NCI-H2171 treated with DMSO at 0.1 percent for 48 hours (cell line): ENCODE measurements around the gene ANKS1B.
"Not testable (repeated sequence)": the region's sequence is repeated elsewhere in the genome, so short reads cannot be mapped to it uniquely, and the experiment has no call there.

ENCODE experiments used
- DNase-seq: peaks from one replicate; lab custom pipeline; 2025; lab: John Stamatoyannopoulos, UW

Gene ANKS1B

GRCh38 chr12:99009654-99010296, 975.0 kb downstream of the ANKS1B start:
- DNase-seq, result no peak

- peak; percentile 4 for DNase-seq
Observed at GRCh38 chr12:99005601-99006000, 979.1 kb downstream of the ANKS1B start.

GRCh38 chr12:99004799-99005466, 979.8 kb downstream of the ANKS1B start:
- DNase-seq, result no peak

- DNase-seq, result no peak
Observed at GRCh38 chr12:99002731-99003130, 982.0 kb downstream of the ANKS1B start.

GRCh38 chr12:99002156-99002555, 982.6 kb downstream of the ANKS1B start:
- DNase-seq, result no peak

- no peak for DNase-seq
Observed at GRCh38 chr12:98999559-98999958, 985.2 kb downstream of the ANKS1B start.

GRCh38 chr12:98998697-98999299, 985.9 kb downstream of the ANKS1B start:
- DNase-seq, result peak; percentile 55

GRCh38 chr12:98997899-98998298, 986.8 kb downstream of the ANKS1B start:
- DNase-seq, result no peak

- DNase-seq, result peak; percentile 19
Observed at GRCh38 chr12:98990648-98991047, 994.1 kb downstream of the ANKS1B start.

GRCh38 chr12:98985156-98985555, 999.6 kb downstream of the ANKS1B start:
- no peak for DNase-seq

GRCh38 chr12:98983647-98984046, 1001.1 kb downstream of the ANKS1B start:
- DNase-seq, result no peak

- no peak for DNase-seq
Observed at GRCh38 chr12:98980508-98980907, 1004.2 kb downstream of the ANKS1B start.

- DNase-seq, result no peak
Observed at GRCh38 chr12:98977186-98977585, 1007.5 kb downstream of the ANKS1B start.

GRCh38 chr12:98974767-98975381, 1009.9 kb downstream of the ANKS1B start:
- DNase-seq, result no peak

- DNase-seq, result no peak
Observed at GRCh38 chr12:98973395-98973794, 1011.3 kb downstream of the ANKS1B start.

- no peak for DNase-seq
Observed at GRCh38 chr12:98970950-98971349, 1013.8 kb downstream of the ANKS1B start.

GRCh38 chr12:98970210-98970609, 1014.5 kb downstream of the ANKS1B start:
- DNase-seq, result no peak

GRCh38 chr12:98968896-98969295, 1015.8 kb downstream of the ANKS1B start:
- DNase-seq, result no peak

- DNase-seq, result not testable (repeated sequence)
Observed at GRCh38 chr12:98957135-98957534, 1027.6 kb downstream of the ANKS1B start.

GRCh38 chr12:98955284-98955683, 1029.5 kb downstream of the ANKS1B start:
- peak; percentile 26 for DNase-seq

- DNase-seq, result no peak
Observed at GRCh38 chr12:98954506-98954905, 1030.2 kb downstream of the ANKS1B start.

GRCh38 chr12:98951406-98951805, 1033.3 kb downstream of the ANKS1B start:
- peak; percentile 80 for DNase-seq
